ENCODE data around the gene SLK.

SLK gene

DNA sequence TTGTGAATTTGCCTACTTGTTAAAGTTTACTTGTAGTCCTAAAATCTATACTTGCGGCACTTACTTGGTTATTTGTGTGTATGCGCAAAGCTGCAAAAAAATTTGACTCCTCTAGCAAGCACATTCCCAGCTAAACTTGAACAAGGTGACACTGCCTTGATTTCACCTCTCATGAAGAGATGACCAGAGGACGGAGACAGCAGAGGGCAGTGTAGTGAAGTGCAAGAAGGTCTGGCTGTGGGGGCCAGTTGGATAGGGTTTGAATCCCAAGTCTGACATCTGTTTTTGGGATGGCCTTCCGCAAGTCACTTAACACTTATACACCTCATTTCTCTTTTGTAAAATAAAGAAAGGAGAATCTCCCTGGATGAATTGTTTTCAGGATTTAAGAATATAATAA lies 15.7 kb downstream of the SLK start:
- Histone ChIP-seq H3K36me3 (ENCODE audit: low read length) (no peaks in the 10 kb centered on the region), H3K4me2 (ENCODE audit: low read depth, low read length, poor library complexity, severe bottlenecking) (peak overlapping the region; percentile 58), H3K9ac (ENCODE audit: low read length) (no peak overlapping the region), H3K27me3 (ENCODE audit: low read length) (no peaks in the 10 kb centered on the region), H3K9me2 (replicated peaks; ENCODE audit: insufficient read depth, low read length) (no peaks in the 10 kb centered on the region), H3K79me2 (ENCODE audit: insufficient read depth, low read length) (peaks cover 87% of the 10 kb centered on the region), H3K9me3 (ENCODE audit: insufficient read depth, low read length) (no peaks in the 10 kb centered on the region), H4K20me1 (ENCODE audit: low read depth, low read length) (peaks cover 10% of the 10 kb centered on the region; the same call in 1 of the 2 replicates), H2AFZ (ENCODE audit: low read depth, low read length, severe bottlenecking) (no peak overlapping the region), H3K27ac (ENCODE audit: low read depth, low read length) (no peak overlapping the region), H3K4me3 (ENCODE audit: insufficient read depth, low read length, poor library complexity, severe bottlenecking) (no peak overlapping the region), H3F3A (ENCODE audit: insufficient read depth) (0 out of 2 replicates have a peak, but pooled peaks cover 3% of the 10 kb centered on the region)
- TF ChIP-seq EZH2phosphoT487 (conservative IDR thresholded peaks at IDR 0.05; ENCODE audit: low read length) = no peak
- TF ChIP-seq, protein P1, sequence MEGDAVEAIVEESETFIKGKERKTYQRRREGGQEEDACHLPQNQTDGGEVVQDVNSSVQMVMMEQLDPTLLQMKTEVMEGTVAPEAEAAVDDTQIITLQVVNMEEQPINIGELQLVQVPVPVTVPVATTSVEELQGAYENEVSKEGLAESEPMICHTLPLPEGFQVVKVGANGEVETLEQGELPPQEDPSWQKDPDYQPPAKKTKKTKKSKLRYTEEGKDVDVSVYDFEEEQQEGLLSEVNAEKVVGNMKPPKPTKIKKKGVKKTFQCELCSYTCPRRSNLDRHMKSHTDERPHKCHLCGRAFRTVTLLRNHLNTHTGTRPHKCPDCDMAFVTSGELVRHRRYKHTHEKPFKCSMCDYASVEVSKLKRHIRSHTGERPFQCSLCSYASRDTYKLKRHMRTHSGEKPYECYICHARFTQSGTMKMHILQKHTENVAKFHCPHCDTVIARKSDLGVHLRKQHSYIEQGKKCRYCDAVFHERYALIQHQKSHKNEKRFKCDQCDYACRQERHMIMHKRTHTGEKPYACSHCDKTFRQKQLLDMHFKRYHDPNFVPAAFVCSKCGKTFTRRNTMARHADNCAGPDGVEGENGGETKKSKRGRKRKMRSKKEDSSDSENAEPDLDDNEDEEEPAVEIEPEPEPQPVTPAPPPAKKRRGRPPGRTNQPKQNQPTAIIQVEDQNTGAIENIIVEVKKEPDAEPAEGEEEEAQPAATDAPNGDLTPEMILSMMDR (IDR thresholded peaks at IDR 0.05; ENCODE audit: insufficient read depth, low read length, poor library complexity, severe bottlenecking) = peak; percentile 17

DNA sequence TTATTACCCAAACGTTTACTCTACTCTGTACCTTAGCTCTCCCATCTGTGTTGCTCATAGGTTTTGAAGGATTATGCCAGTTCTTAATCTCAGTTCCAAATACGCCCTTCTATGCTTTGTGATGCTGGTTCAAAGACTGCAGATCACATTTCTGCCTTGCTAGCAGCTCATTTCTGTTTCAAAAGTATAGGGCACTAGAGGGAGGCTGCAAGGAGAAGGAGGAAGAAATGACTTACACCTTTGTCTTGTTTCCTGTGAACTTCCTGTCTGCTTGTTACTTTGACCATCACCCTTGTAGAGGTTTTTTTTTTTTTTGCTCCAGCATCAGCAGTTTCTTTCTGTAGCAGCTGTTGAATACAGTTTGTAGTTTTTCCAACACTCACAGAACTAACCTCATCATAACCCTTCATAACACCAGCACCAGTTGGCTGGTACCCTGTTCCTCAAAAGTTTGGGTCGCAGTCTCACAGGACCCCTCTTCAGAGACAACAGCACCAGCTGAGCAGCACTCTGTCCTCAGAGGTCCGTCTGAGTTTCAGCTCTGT lies 16.5 kb downstream of the SLK start:
- Histone ChIP-seq H3K36me3 (ENCODE audit: low read length) (no peaks in the 10 kb centered on the region), H3K9ac (ENCODE audit: low read length) (peak overlapping the region; percentile 25), H3K27me3 (ENCODE audit: low read length) (no peaks in the 10 kb centered on the region), H3F3A (ENCODE audit: insufficient read depth) (0 out of 2 replicates have a peak, but pooled peaks cover 3% of the 10 kb centered on the region), H3K9me3 (ENCODE audit: insufficient read depth, low read length) (no peaks in the 10 kb centered on the region), H3K79me2 (ENCODE audit: insufficient read depth, low read length) (peaks cover 88% of the 10 kb centered on the region), H3K4me3 (ENCODE audit: insufficient read depth, low read length, poor library complexity, severe bottlenecking) (no peak overlapping the region), H2AFZ (ENCODE audit: low read depth, low read length, severe bottlenecking) (peak overlapping the region; percentile 32), H4K20me1 (ENCODE audit: low read depth, low read length) (peaks cover 10% of the 10 kb centered on the region; the same call in 1 of the 2 replicates), H3K27ac (ENCODE audit: low read depth, low read length) (peak overlapping the region; percentile 61), H3K9me2 (replicated peaks; ENCODE audit: insufficient read depth, low read length) (no peaks in the 10 kb centered on the region), H3K4me2 (ENCODE audit: low read depth, low read length, poor library complexity, severe bottlenecking) (peak overlapping the region; percentile 58)
- TF ChIP-seq, protein P1 (IDR thresholded peaks at IDR 0.05; ENCODE audit: insufficient read depth, low read length, poor library complexity, severe bottlenecking) = no peak
- TF ChIP-seq EZH2phosphoT487 (conservative IDR thresholded peaks at IDR 0.05; ENCODE audit: low read length) = no peak

DNA sequence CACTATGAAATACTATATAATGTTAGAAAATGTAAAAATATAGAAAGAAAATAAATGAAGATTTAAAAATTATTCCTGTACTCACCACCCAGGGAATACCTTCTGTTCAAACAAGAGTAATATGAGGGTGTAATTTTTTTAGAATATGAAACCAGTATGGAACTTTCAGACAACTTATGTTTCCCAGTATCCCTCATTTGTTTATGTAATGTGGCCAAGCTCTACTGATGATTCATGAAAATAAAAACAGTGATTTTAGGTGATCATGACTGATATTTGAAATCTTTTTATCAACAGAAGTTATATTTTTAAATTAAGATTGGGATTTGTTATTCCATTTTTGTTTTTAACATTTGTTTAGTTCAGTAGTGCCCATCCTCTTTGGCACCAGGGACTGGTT lies 18.8 kb downstream of the SLK start:
- peaks cover 74% of the 10 kb centered on the region for H3K79me2 ChIP-seq (ENCODE audit: insufficient read depth, low read length)
- H3K4me3 ChIP-seq (ENCODE audit: insufficient read depth, low read length, poor library complexity, severe bottlenecking) = no peak overlapping the region
- 0 out of 2 replicates have a peak, but pooled peaks cover 3% of the 10 kb centered on the region for H3F3A ChIP-seq (ENCODE audit: insufficient read depth)
- H3K27ac ChIP-seq (ENCODE audit: low read depth, low read length) = no peak overlapping the region
- TF ChIP-seq, protein P1 (IDR thresholded peaks at IDR 0.05; ENCODE audit: insufficient read depth, low read length, poor library complexity, severe bottlenecking) = no peak
- TF ChIP-seq EZH2phosphoT487 (conservative IDR thresholded peaks at IDR 0.05; ENCODE audit: low read length) = no peak
- peaks cover 2% of the 10 kb centered on the region; the same call in 1 of the 2 replicates for H3K36me3 ChIP-seq (ENCODE audit: low read length)
- H3K9me2 ChIP-seq (replicated peaks; ENCODE audit: insufficient read depth, low read length) = no peaks in the 10 kb centered on the region
- no peaks in the 10 kb centered on the region for H3K9me3 ChIP-seq (ENCODE audit: insufficient read depth, low read length)
- H3K9ac ChIP-seq (ENCODE audit: low read length) = no peak overlapping the region
- H4K20me1 ChIP-seq (ENCODE audit: low read depth, low read length) = no peaks in the 10 kb centered on the region
- H3K4me2 ChIP-seq (ENCODE audit: low read depth, low read length, poor library complexity, severe bottlenecking) = no peak overlapping the region
- H3K27me3 ChIP-seq (ENCODE audit: low read length) = no peaks in the 10 kb centered on the region
- no peak overlapping the region for H2AFZ ChIP-seq (ENCODE audit: low read depth, low read length, severe bottlenecking)
